HEK293 (cell line): ENCODE results near the gene POM121L12.

Source experiments
- ZNF701 ChIP-seq: fragments of 450-650 bp; formaldehyde crosslinking; IDR thresholded peaks from 2 replicates; pipeline ENCODE4 v1.5.1; 2016; ENCODE audit warnings: missing biosample characterization, missing genetic modification characterization
- TF ChIP-seq, protein P1 (sequence below): fragments of 450-650 bp; IDR thresholded peaks from 2 replicates; pipeline ENCODE4 v1.5.1; 2018; ENCODE audit warnings: missing biosample characterization, mild to moderate bottlenecking, missing genetic modification characterization

DNA sequence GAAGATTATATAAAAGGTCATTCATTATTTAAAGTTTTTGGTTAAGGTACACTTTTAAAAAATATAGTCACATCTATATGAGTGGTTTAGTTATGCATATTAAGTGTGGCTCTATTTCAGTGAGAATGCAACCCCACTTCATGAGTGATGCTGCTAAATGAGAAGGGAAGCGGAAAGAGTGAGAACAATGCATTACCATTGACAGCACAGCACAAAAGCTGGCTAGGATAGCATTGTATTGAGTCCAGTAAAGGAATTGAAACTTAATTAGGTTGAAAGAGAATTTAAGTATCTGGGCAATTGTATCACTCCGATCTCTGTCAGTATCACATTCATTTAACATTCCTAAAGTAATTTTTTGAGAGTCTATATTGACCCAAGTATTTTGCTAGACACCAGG, 13.2 kb downstream of the POM121L12 start:
- TF ChIP-seq ZNF701 (tag by site-specific recombination) = no peak
- TF ChIP-seq, protein P1, sequence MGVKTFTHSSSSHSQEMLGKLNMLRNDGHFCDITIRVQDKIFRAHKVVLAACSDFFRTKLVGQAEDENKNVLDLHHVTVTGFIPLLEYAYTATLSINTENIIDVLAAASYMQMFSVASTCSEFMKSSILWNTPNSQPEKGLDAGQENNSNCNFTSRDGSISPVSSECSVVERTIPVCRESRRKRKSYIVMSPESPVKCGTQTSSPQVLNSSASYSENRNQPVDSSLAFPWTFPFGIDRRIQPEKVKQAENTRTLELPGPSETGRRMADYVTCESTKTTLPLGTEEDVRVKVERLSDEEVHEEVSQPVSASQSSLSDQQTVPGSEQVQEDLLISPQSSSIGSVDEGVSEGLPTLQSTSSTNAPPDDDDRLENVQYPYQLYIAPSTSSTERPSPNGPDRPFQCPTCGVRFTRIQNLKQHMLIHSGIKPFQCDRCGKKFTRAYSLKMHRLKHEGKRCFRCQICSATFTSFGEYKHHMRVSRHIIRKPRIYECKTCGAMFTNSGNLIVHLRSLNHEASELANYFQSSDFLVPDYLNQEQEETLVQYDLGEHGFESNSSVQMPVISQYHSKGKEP (tag by site-specific recombination) = no peak
